ENCODE results near the gene ENPP6.

DNA sequence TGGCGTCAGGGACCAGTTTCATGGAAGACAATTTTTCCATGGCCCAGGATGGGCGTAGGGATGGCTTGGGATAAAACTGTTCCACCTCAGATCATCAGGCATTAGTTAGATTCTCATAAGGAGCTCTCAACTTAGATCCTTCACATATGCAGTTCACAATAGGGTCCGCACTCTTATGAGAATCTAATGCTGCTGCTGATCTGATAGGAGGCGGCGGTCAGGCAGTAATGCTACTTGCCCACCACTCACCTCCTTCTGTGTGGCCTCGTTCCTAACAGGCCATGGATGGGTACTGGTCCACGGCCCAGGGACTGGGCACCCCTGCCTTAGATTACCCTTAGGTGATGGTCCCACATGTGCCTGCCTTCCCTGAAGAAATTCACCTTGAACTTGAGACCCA lies 28.8 kb upstream of the ENPP6 start:
- TF ChIP-seq, protein P1, sequence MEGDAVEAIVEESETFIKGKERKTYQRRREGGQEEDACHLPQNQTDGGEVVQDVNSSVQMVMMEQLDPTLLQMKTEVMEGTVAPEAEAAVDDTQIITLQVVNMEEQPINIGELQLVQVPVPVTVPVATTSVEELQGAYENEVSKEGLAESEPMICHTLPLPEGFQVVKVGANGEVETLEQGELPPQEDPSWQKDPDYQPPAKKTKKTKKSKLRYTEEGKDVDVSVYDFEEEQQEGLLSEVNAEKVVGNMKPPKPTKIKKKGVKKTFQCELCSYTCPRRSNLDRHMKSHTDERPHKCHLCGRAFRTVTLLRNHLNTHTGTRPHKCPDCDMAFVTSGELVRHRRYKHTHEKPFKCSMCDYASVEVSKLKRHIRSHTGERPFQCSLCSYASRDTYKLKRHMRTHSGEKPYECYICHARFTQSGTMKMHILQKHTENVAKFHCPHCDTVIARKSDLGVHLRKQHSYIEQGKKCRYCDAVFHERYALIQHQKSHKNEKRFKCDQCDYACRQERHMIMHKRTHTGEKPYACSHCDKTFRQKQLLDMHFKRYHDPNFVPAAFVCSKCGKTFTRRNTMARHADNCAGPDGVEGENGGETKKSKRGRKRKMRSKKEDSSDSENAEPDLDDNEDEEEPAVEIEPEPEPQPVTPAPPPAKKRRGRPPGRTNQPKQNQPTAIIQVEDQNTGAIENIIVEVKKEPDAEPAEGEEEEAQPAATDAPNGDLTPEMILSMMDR (conservative IDR thresholded peaks at IDR 0.05; ENCODE audit: low read length): no peak
- no peak for TF ChIP-seq EZH2phosphoT487 (IDR thresholded peaks at IDR 0.05; ENCODE audit: borderline replicate concordance)
